Effector memory CD4-positive, alpha-beta T cell (primary cell): ENCODE data around the gene ZFHX3.

Source experiments
- DNase-seq, 3 donors: peaks; one replicate each; pipeline ENCODE4 v3.0.0-alpha.2; 2020
- H3K27ac ChIP-seq: 2 replicates; pipeline ENCODE4 v1.7.0; 2013; ENCODE audit warnings: mild to moderate bottlenecking, low read length, moderate library complexity; ENCODE audit not compliant: insufficient read depth, poor library complexity, severe bottlenecking
- H3K27me3 ChIP-seq: replicated peaks from 2 replicates; pipeline ENCODE4 v1.7.0; 2013; ENCODE audit warnings: mild to moderate bottlenecking, low read length; ENCODE audit not compliant: insufficient read depth, control insufficient read depth, poor library complexity, severe bottlenecking
- H3K36me3 ChIP-seq: 2 replicates; pipeline ENCODE4 v1.7.0; 2013; ENCODE audit warnings: mild to moderate bottlenecking, low read length, moderate library complexity; ENCODE audit not compliant: control insufficient read depth, insufficient read depth
- H3K4me1 ChIP-seq: 2 replicates; pipeline ENCODE4 v1.7.0; 2013; ENCODE audit warnings: low read length, mild to moderate bottlenecking; ENCODE audit not compliant: control insufficient read depth, insufficient read depth, poor library complexity, severe bottlenecking
- H3K4me3 ChIP-seq: 2 replicates; pipeline ENCODE4 v1.7.0; 2013; ENCODE audit warnings: low read length, low read depth, mild to moderate bottlenecking; ENCODE audit not compliant: insufficient read depth, poor library complexity, severe bottlenecking
- H3K9me3 ChIP-seq: 2 replicates; pipeline ENCODE4 v1.7.0; 2013; ENCODE audit warnings: mild to moderate bottlenecking, low read length, moderate library complexity; ENCODE audit not compliant: control insufficient read depth

Gene ZFHX3

GRCh38 chr16:72934636-72935403 lies 113.1 kb downstream of the ZFHX3 start:
- Histone ChIP-seq H3K27me3 (no peaks in the 10 kb centered on the region), H3K27ac (no peak overlapping the region), H3K4me1 (no peaks in the 10 kb centered on the region), H3K36me3 (no peaks in the 10 kb centered on the region), H3K9me3 (no peaks in the 10 kb centered on the region), H3K4me3 (no peak overlapping the region)
- DNase-seq = no peak

- Histone ChIP-seq H3K36me3 (no peaks in the 10 kb centered on the region), H3K27ac (no peak overlapping the region), H3K4me3 (no peak overlapping the region), H3K9me3 (no peaks in the 10 kb centered on the region), H3K27me3 (no peaks in the 10 kb centered on the region), H3K4me1 (no peaks in the 10 kb centered on the region)
- no peak for DNase-seq
Observed at GRCh38 chr16:72932677-72933335, 115.1 kb downstream of the ZFHX3 start.

GRCh38 chr16:72932050-72932449 lies 115.9 kb downstream of the ZFHX3 start:
- Histone ChIP-seq H3K4me1 (no peaks in the 10 kb centered on the region), H3K9me3 (no peaks in the 10 kb centered on the region), H3K27me3 (no peaks in the 10 kb centered on the region), H3K27ac (no peak overlapping the region), H3K36me3 (no peaks in the 10 kb centered on the region), H3K4me3 (no peak overlapping the region)
- DNase-seq = no peak

GRCh38 chr16:72930396-72930795 lies 117.5 kb downstream of the ZFHX3 start:
- Histone ChIP-seq H3K4me3 (no peak overlapping the region), H3K36me3 (no peaks in the 10 kb centered on the region), H3K4me1 (no peaks in the 10 kb centered on the region), H3K27ac (no peak overlapping the region), H3K9me3 (no peaks in the 10 kb centered on the region), H3K27me3 (no peaks in the 10 kb centered on the region)
- no peak for DNase-seq

GRCh38 chr16:72928090-72928981 lies 119.6 kb downstream of the ZFHX3 start:
- Histone ChIP-seq H3K27me3 (no peaks in the 10 kb centered on the region), H3K4me1 (no peaks in the 10 kb centered on the region), H3K27ac (no peak overlapping the region)

GRCh38 chr16:72927199-72928089 lies 120.5 kb downstream of the ZFHX3 start:
- H3K27me3 ChIP-seq = no peaks in the 10 kb centered on the region
- no peaks in the 10 kb centered on the region for H3K4me1 ChIP-seq
- no peak for DNase-seq
- H3K27ac ChIP-seq = no peak overlapping the region
- H3K9me3 ChIP-seq = no peaks in the 10 kb centered on the region
- no peaks in the 10 kb centered on the region for H3K36me3 ChIP-seq
- H3K4me3 ChIP-seq = no peak overlapping the region

More at GRCh38 chr16:72928090-72928981, 119.6 kb downstream of the ZFHX3 start:
- no peak for DNase-seq
- Histone ChIP-seq H3K36me3 (no peaks in the 10 kb centered on the region), H3K9me3 (no peaks in the 10 kb centered on the region), H3K4me3 (no peak overlapping the region)

GRCh38 chr16:72926177-72927070 lies 121.5 kb downstream of the ZFHX3 start:
- Histone ChIP-seq H3K4me3 (no peak overlapping the region), H3K27ac (no peak overlapping the region), H3K36me3 (no peaks in the 10 kb centered on the region), H3K9me3 (no peaks in the 10 kb centered on the region), H3K27me3 (no peaks in the 10 kb centered on the region), H3K4me1 (no peaks in the 10 kb centered on the region)
- DNase-seq = no peak

- no peaks in the 10 kb centered on the region for H3K36me3 ChIP-seq
- no peaks in the 10 kb centered on the region for H3K27me3 ChIP-seq
- H3K4me1 ChIP-seq = peaks cover under 1% of the 10 kb centered on the region
- H3K9me3 ChIP-seq = no peaks in the 10 kb centered on the region
- no peak overlapping the region for H3K27ac ChIP-seq
- H3K4me3 ChIP-seq = no peak overlapping the region
- no peak for DNase-seq
Observed at GRCh38 chr16:72925631-72925979, 122.3 kb downstream of the ZFHX3 start.
